Measurements from ENCODE around the gene SESN1. TPM values are rescaled to one million over a fixed set of nuclear protein-coding genes. Genes with fewer than 3 reads are reported as not detected.
A peak's percentile ranks its signal among the peaks of the same experiment; 100 is the strongest.

Gene SESN1
- total and polyA plus RNA-seq, 5 donors from 2014 or later: 15.8 to 59.6 (median 50.0) TPM

GRCh38 chr6:109105681-109106080 is 11.0 kb upstream of the SESN1 start:
- Histone ChIP-seq H3K27ac (ENCODE audit: insufficient read depth, low read length, poor library complexity, severe bottlenecking) (no peak overlapping the region), H3K9me3 (ENCODE audit: control insufficient read depth in 2 of 2, low read length in 2 of 2) (no peaks in the 10 kb centered on the region), H3K4me1 (ENCODE audit: control insufficient read depth, insufficient read depth, low read length, poor library complexity, severe bottlenecking) (peaks cover 4% of the 10 kb centered on the region), H3K27me3 (ENCODE audit: control insufficient read depth, insufficient read depth, low read length) (no peaks in the 10 kb centered on the region), H3K4me3 (ENCODE audit: low read depth, low read length) (no peak overlapping the region), H3K36me3 (ENCODE audit: control insufficient read depth, insufficient read depth, low read length) (no peaks in the 10 kb centered on the region)
- Mint-ChIP-seq H3K27me3 (no peaks in the 10 kb centered on the region), H3K4me3 (no peak overlapping the region), H3K4me1 (peaks cover 0 to 12% (median 9%) of the 10 kb centered on the region in 4 donors), H3K36me3 (peaks cover 7% of the 10 kb centered on the region), H3K9me3 (no peaks in the 10 kb centered on the region), H3K27ac (no peak overlapping the region)
- no peak for DNase-seq
- ATAC-seq (ENCODE audit: low read depth in 2 of 2): no peak

GRCh38 chr6:109104512-109104911 is 9.9 kb upstream of the SESN1 start:
- H3K9me3 ChIP-seq (ENCODE audit: control insufficient read depth in 2 of 2, low read length in 2 of 2): no peaks in the 10 kb centered on the region
- Mint-ChIP-seq H3K36me3 (no peaks in the 10 kb centered on the region), H3K27ac (no peak overlapping the region), H3K9me3 (no peaks in the 10 kb centered on the region), H3K4me3 (no peak overlapping the region), H3K4me1 (peaks cover 0 to 16% (median 9%) of the 10 kb centered on the region in 4 donors), H3K27me3 (no peaks in the 10 kb centered on the region)
- DNase-seq (no peak), ATAC-seq (ENCODE audit: low read depth in 2 of 2) (no peak)
- no peaks in the 10 kb centered on the region for H3K27me3 ChIP-seq (ENCODE audit: control insufficient read depth, insufficient read depth, low read length)
- H3K4me1 ChIP-seq (ENCODE audit: control insufficient read depth, insufficient read depth, low read length, poor library complexity, severe bottlenecking): peaks cover 4% of the 10 kb centered on the region
- H3K36me3 ChIP-seq (ENCODE audit: control insufficient read depth, insufficient read depth, low read length): no peaks in the 10 kb centered on the region
- H3K4me3 ChIP-seq (ENCODE audit: low read depth, low read length): no peak overlapping the region
- H3K27ac ChIP-seq (ENCODE audit: insufficient read depth, low read length, poor library complexity, severe bottlenecking): no peak overlapping the region

GRCh38 chr6:109103942-109104341 is 9.3 kb upstream of the SESN1 start:
- no peaks in the 10 kb centered on the region for H3K9me3 ChIP-seq (ENCODE audit: control insufficient read depth in 2 of 2, low read length in 2 of 2)
- Mint-ChIP-seq H3K9me3 (no peaks in the 10 kb centered on the region), H3K4me1 (peaks cover 0 to 16% (median 11%) of the 10 kb centered on the region in 4 donors), H3K27ac (no peak overlapping the region), H3K36me3 (peaks cover 3% of the 10 kb centered on the region), H3K4me3 (no peak overlapping the region), H3K27me3 (no peaks in the 10 kb centered on the region)
- H3K27ac ChIP-seq (ENCODE audit: insufficient read depth, low read length, poor library complexity, severe bottlenecking): no peak overlapping the region
- H3K4me3 ChIP-seq (ENCODE audit: low read depth, low read length): no peak overlapping the region
- no peaks in the 10 kb centered on the region for H3K36me3 ChIP-seq (ENCODE audit: control insufficient read depth, insufficient read depth, low read length)
- peaks cover 4% of the 10 kb centered on the region for H3K4me1 ChIP-seq (ENCODE audit: control insufficient read depth, insufficient read depth, low read length, poor library complexity, severe bottlenecking)
- DNase-seq (no peak), ATAC-seq (ENCODE audit: low read depth in 2 of 2) (no peak)
- no peaks in the 10 kb centered on the region for H3K27me3 ChIP-seq (ENCODE audit: control insufficient read depth, insufficient read depth, low read length)

DNA sequence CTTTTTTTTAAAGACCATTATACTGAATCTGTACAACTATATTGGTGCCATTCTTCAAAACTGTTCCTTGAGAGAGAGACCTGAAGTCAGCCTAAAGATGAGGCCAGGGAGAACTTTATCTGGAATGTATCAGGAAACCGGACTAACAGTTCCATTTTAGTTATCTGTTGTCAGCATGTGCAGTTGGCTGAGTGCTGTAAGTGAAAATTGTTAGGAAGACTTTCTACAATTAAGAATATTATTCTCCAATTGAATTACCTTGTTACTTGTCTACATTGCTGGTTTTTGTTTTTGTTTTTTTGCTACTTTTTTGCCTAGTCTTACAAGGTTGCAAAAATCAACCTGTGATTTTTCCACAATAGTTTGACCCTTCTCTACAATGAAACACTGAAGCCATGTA is 8.1 kb upstream of the SESN1 start:
- DNase-seq (no peak), ATAC-seq (ENCODE audit: low read depth in 2 of 2) (no peak)
- Mint-ChIP-seq H3K4me1 (peaks cover 0 to 18% (median 13%) of the 10 kb centered on the region in 4 donors), H3K9me3 (no peaks in the 10 kb centered on the region), H3K36me3 (peaks cover 3% of the 10 kb centered on the region), H3K4me3 (no peak overlapping the region), H3K27ac (no peak overlapping the region), H3K27me3 (no peaks in the 10 kb centered on the region)
- Histone ChIP-seq H3K4me3 (ENCODE audit: low read depth, low read length) (no peak overlapping the region), H3K36me3 (ENCODE audit: control insufficient read depth, insufficient read depth, low read length) (no peaks in the 10 kb centered on the region), H3K27me3 (ENCODE audit: control insufficient read depth, insufficient read depth, low read length) (no peaks in the 10 kb centered on the region), H3K4me1 (ENCODE audit: control insufficient read depth, insufficient read depth, low read length, poor library complexity, severe bottlenecking) (peaks cover 4% of the 10 kb centered on the region), H3K27ac (ENCODE audit: insufficient read depth, low read length, poor library complexity, severe bottlenecking) (no peak overlapping the region), H3K9me3 (ENCODE audit: control insufficient read depth in 2 of 2, low read length in 2 of 2) (no peaks in the 10 kb centered on the region)

- Mint-ChIP-seq H3K27ac (no peak overlapping the region), H3K27me3 (no peaks in the 10 kb centered on the region), H3K4me3 (peak overlapping the region in 2 of 4 donors; percentile 17 to 93), H3K4me1 (peaks cover 19 to 39% (median 29%) of the 10 kb centered on the region in 4 donors), H3K9me3 (no peaks in the 10 kb centered on the region), H3K36me3 (peaks cover 3% of the 10 kb centered on the region)
- H3K27me3 ChIP-seq (ENCODE audit: control insufficient read depth, insufficient read depth, low read length): no peaks in the 10 kb centered on the region
- no peaks in the 10 kb centered on the region for H3K36me3 ChIP-seq (ENCODE audit: control insufficient read depth, insufficient read depth, low read length)
- no peak overlapping the region for H3K27ac ChIP-seq (ENCODE audit: insufficient read depth, low read length, poor library complexity, severe bottlenecking)
- no peak for DNase-seq
- H3K9me3 ChIP-seq (ENCODE audit: control insufficient read depth in 2 of 2, low read length in 2 of 2): no peaks in the 10 kb centered on the region
- ATAC-seq (ENCODE audit: low read depth in 2 of 2): no peak
- H3K4me1 ChIP-seq (ENCODE audit: control insufficient read depth, insufficient read depth, low read length, poor library complexity, severe bottlenecking): peaks cover 23% of the 10 kb centered on the region
- no peak overlapping the region for H3K4me3 ChIP-seq (ENCODE audit: low read depth, low read length)
Observed at GRCh38 chr6:109097661-109098060, 3.0 kb upstream of the SESN1 start.

- Histone ChIP-seq H3K27ac (ENCODE audit: insufficient read depth, low read length, poor library complexity, severe bottlenecking) (no peak overlapping the region), H3K4me1 (ENCODE audit: control insufficient read depth, insufficient read depth, low read length, poor library complexity, severe bottlenecking) (peaks cover 38% of the 10 kb centered on the region), H3K36me3 (ENCODE audit: control insufficient read depth, insufficient read depth, low read length) (no peaks in the 10 kb centered on the region), H3K27me3 (ENCODE audit: control insufficient read depth, insufficient read depth, low read length) (no peaks in the 10 kb centered on the region), H3K4me3 (ENCODE audit: low read depth, low read length) (peak overlapping the region; percentile 93), H3K9me3 (ENCODE audit: control insufficient read depth in 2 of 2, low read length in 2 of 2) (no peaks in the 10 kb centered on the region)
- peaks cover 33 to 45% (median 38%) of the 10 kb centered on the region in 4 donors for H3K4me1 Mint-ChIP-seq
- DNase-seq (no peak), ATAC-seq (ENCODE audit: low read depth in 2 of 2) (no peak)
- peak overlapping the region; percentile 32 to 99 (median 39) for H3K27ac Mint-ChIP-seq
- H3K27me3 Mint-ChIP-seq: no peaks in the 10 kb centered on the region
- peak overlapping the region; percentile 93 to 96 (median 93) for H3K4me3 Mint-ChIP-seq
- no peaks in the 10 kb centered on the region for H3K9me3 Mint-ChIP-seq
- peaks cover 5% of the 10 kb centered on the region for H3K36me3 Mint-ChIP-seq
Observed at GRCh38 chr6:109096208-109096607, 1.6 kb upstream of the SESN1 start.

DNA sequence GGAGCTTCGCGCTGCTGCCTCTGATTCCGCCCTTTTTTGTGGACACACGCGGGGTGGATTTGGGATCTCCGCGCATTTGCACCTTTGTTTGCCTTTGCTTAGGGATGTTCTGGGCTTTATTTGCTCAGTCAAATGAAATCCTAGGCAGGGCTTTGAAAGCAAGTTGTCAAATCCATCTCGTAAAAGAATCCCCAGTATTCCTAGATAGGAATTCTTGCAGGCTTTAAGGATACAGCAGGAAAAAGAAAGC is 1.1 kb upstream of the SESN1 start:
- Histone ChIP-seq H3K27ac (ENCODE audit: insufficient read depth, low read length, poor library complexity, severe bottlenecking) (peak overlapping the region; percentile 99), H3K4me1 (ENCODE audit: control insufficient read depth, insufficient read depth, low read length, poor library complexity, severe bottlenecking) (peaks cover 40% of the 10 kb centered on the region), H3K36me3 (ENCODE audit: control insufficient read depth, insufficient read depth, low read length) (no peaks in the 10 kb centered on the region), H3K4me3 (ENCODE audit: low read depth, low read length) (peak overlapping the region; percentile 93), H3K9me3 (ENCODE audit: control insufficient read depth in 2 of 2, low read length in 2 of 2) (no peaks in the 10 kb centered on the region), H3K27me3 (ENCODE audit: control insufficient read depth, insufficient read depth, low read length) (no peaks in the 10 kb centered on the region)
- peak overlapping the region; percentile 93 to 96 (median 93) for H3K4me3 Mint-ChIP-seq
- H3K27me3 Mint-ChIP-seq: no peaks in the 10 kb centered on the region
- DNase-seq: no peak
- peaks cover 37 to 45% (median 41%) of the 10 kb centered on the region in 4 donors for H3K4me1 Mint-ChIP-seq
- ATAC-seq (ENCODE audit: low read depth in 2 of 2): no peak
- H3K9me3 Mint-ChIP-seq: no peaks in the 10 kb centered on the region
- peak overlapping the region in 2 of 3 donors; percentile 97 to 99 for H3K27ac Mint-ChIP-seq
- H3K36me3 Mint-ChIP-seq: peaks cover 6% of the 10 kb centered on the region

GRCh38 chr6:109095036-109095834 is 589 bp upstream of the SESN1 start, which contains the start of gene CEP57L1:
Gene CEP57L1 (plus strand): TSS chr6:109095507. CDS start chr6:109145222, 49,715 bp downstream.
- no peaks in the 10 kb centered on the region for H3K9me3 Mint-ChIP-seq
- peak within 1 kb of the TSS; percentile 97 for H3K4me3 ChIP-seq (ENCODE audit: low read depth, low read length)
- peak within 1 kb of the TSS; percentile 97 to 99 (median 98) for H3K27ac Mint-ChIP-seq
- peak within 1 kb of the TSS; percentile 94 to 97 (median 95) for H3K4me3 Mint-ChIP-seq
- H3K4me1 ChIP-seq (ENCODE audit: control insufficient read depth, insufficient read depth, low read length, poor library complexity, severe bottlenecking): peaks cover 40% of the 10 kb centered on the region
- no peaks in the 10 kb centered on the region for H3K27me3 Mint-ChIP-seq
- ATAC-seq (ENCODE audit: low read depth in 2 of 2): peak; percentile 81
- no peaks in the 10 kb centered on the region for H3K36me3 ChIP-seq (ENCODE audit: control insufficient read depth, insufficient read depth, low read length)
- peaks cover 6% of the 10 kb centered on the region for H3K36me3 Mint-ChIP-seq
- H3K4me1 Mint-ChIP-seq: peaks cover 39 to 49% (median 43%) of the 10 kb centered on the region in 4 donors
- H3K9me3 ChIP-seq (ENCODE audit: control insufficient read depth in 2 of 2, low read length in 2 of 2): no peaks in the 10 kb centered on the region
- peak within 1 kb of the TSS; percentile 99 for H3K27ac ChIP-seq (ENCODE audit: insufficient read depth, low read length, poor library complexity, severe bottlenecking)
- peak; percentile 90 to 98 (median 96) for DNase-seq
- no peaks in the 10 kb centered on the region for H3K27me3 ChIP-seq (ENCODE audit: control insufficient read depth, insufficient read depth, low read length)

Measured in CD4-positive, CD25-positive, alpha-beta regulatory T cell (primary cell).